ENCODE data around the gene DPF3.

GRCh38 chr14:72700338-72701236, 193.3 kb downstream of the DPF3 start:
- TF ChIP-seq, protein P1, sequence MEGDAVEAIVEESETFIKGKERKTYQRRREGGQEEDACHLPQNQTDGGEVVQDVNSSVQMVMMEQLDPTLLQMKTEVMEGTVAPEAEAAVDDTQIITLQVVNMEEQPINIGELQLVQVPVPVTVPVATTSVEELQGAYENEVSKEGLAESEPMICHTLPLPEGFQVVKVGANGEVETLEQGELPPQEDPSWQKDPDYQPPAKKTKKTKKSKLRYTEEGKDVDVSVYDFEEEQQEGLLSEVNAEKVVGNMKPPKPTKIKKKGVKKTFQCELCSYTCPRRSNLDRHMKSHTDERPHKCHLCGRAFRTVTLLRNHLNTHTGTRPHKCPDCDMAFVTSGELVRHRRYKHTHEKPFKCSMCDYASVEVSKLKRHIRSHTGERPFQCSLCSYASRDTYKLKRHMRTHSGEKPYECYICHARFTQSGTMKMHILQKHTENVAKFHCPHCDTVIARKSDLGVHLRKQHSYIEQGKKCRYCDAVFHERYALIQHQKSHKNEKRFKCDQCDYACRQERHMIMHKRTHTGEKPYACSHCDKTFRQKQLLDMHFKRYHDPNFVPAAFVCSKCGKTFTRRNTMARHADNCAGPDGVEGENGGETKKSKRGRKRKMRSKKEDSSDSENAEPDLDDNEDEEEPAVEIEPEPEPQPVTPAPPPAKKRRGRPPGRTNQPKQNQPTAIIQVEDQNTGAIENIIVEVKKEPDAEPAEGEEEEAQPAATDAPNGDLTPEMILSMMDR (IDR thresholded peaks at IDR 0.05), result no peak
- TF ChIP-seq POLR2AphosphoS5 (IDR thresholded peaks at IDR 0.05), result no peak
- TF ChIP-seq POLR2A (IDR thresholded peaks at IDR 0.05), result no peak

Measured in prostate gland (tissue), 2 donors.